HepG2 (cell line): ENCODE results near the gene TSC1. TPM values are rescaled to one million over a fixed set of nuclear protein-coding genes. Genes with fewer than 3 reads are reported as not detected.

Experiments used
- ATAC-seq: fragments of 200-7000 bp; cut with Tn5 transposase; 3 replicates; pipeline ENCODE4 v1.9.1; 2020; ENCODE audit warnings: mild to moderate bottlenecking, moderate library complexity
- BruUV-seq: library from RNA; stranded (reverse); fragments of 400-500 nt; replicated peaks from 2 replicates; lab custom pipeline; 2021; lab: Mats Ljungman, UMichigan
- CTCF ChIA-PET: fragments of 300-600 bp; formaldehyde crosslinking; extraction: SDS; loops from one replicate; lab custom pipeline; 2021; ENCODE audit warnings: low total read pairs, inconsistent platforms, low intra/inter-chr PET ratio; lab: Yijun Ruan, JAX
- POLR2A ChIA-PET: fragments of 350-600 bp; sonication (Branson Sonifier 250); formaldehyde crosslinking; loops from one replicate; lab custom pipeline; 2020; ENCODE audit warnings: antibody characterized with exemption, inconsistent platforms; lab: Yijun Ruan, JAX
- DNase-seq: peaks from one replicate; pipeline ENCODE4 v3.0.0-alpha.2; 2015; ENCODE audit warnings: low spot score
- FAIRE-seq: peaks from 3 replicates; lab custom pipeline; 2011; peaks lifted over from hg19 to GRCh38; lab: Jason Lieb, UNC
- H2AFZ ChIP-seq: one replicate; pipeline ENCODE4 v1.6.1; 2011; ENCODE audit warnings: low read length, inconsistent platforms
- H3K27ac ChIP-seq: fragments of 300-600 bp; 3 replicates; pipeline ENCODE4 v1.8.0; 2011; ENCODE audit warnings: mixed run types, mild to moderate bottlenecking, mixed read lengths, low read length, inconsistent platforms; ENCODE audit not compliant: insufficient read depth; ENCODE audit errors: extremely low read length
- H3K27me3 ChIP-seq, 2 experiments: fragments of 200-600 bp in 1 of 2; 2 replicates in 1 of 2; 3 replicates in 1 of 2; pipeline versions ENCODE4 v1.6.0 to v1.8.0; 2011; ENCODE audit warnings: low read length in 2 of 2, mild to moderate bottlenecking in 2 of 2, moderate library complexity in 2 of 2, inconsistent platforms in 1 of 2; ENCODE audit not compliant: insufficient read depth in 2 of 2, control insufficient read depth in 1 of 2
- H3K36me3 ChIP-seq, 2 experiments: fragments of 200-600 bp in 1 of 2; replicated peaks in 1 of 2; 2 replicates in 1 of 2; 3 replicates in 1 of 2; pipeline versions ENCODE4 v1.5.1 to v1.8.0; 2011; ENCODE audit warnings: low read length in 2 of 2, inconsistent platforms in 1 of 2; ENCODE audit not compliant: insufficient read depth in 2 of 2, control insufficient read depth in 1 of 2
- H3K4me1 ChIP-seq: 2 replicates; pipeline ENCODE4 v1.5.1; 2012; ENCODE audit warnings: low read length, inconsistent platforms; ENCODE audit not compliant: insufficient read depth
- H3K4me2 ChIP-seq: 2 replicates; pipeline ENCODE4 v1.6.0; 2011; ENCODE audit warnings: low read depth, low read length, inconsistent platforms
- H3K4me3 ChIP-seq, 3 experiments: fragments of 200-600 bp in 1 of 3; sonication (generic), shearing (Covaris generic) in 1 of 3; replicated peaks in 1 of 3; 2 replicates each; pipeline ENCODE4 v1.5.1; 2011 to 2016; ENCODE audit warnings: low read length in 3 of 3, inconsistent platforms in 2 of 3, low read depth in 2 of 3, mild to moderate bottlenecking in 2 of 3, control low read depth in 1 of 3, mixed read lengths in 1 of 3; ENCODE audit not compliant: insufficient read depth in 1 of 3
- H3K79me2 ChIP-seq: one replicate; pipeline ENCODE4 v1.6.1; 2011; ENCODE audit warnings: low read length, inconsistent platforms; ENCODE audit not compliant: insufficient read depth
- H3K9ac ChIP-seq: 2 replicates; pipeline ENCODE4 v1.6.0; 2011; ENCODE audit warnings: mild to moderate bottlenecking, low read depth, low read length, inconsistent platforms; ENCODE audit not compliant: insufficient read depth
- H3K9me3 ChIP-seq: 2 replicates; pipeline ENCODE4 v1.5.1; 2012; ENCODE audit warnings: mild to moderate bottlenecking, low read length
- H4K20me1 ChIP-seq: 2 replicates; pipeline ENCODE4 v1.6.0; 2011; ENCODE audit warnings: inconsistent platforms, mild to moderate bottlenecking, low read length, moderate library complexity; ENCODE audit not compliant: insufficient read depth
- RFX1 ChIP-seq: fragments of 450-650 bp; IDR thresholded peaks from 2 replicates; pipeline ENCODE4 v1.6.1; 2017
- ZBTB8A ChIP-seq: sonication (generic); formaldehyde crosslinking; IDR thresholded peaks from 2 replicates; pipeline ENCODE4 v1.4.0; 2020; ENCODE audit warnings: mild to moderate bottlenecking, low read depth, missing genetic modification reagents, borderline replicate concordance
- ZNF687 ChIP-seq: sonication (generic); formaldehyde crosslinking; IDR thresholded peaks from 2 replicates; pipeline ENCODE4 v1.5.1; 2020; ENCODE audit warnings: mild to moderate bottlenecking, missing genetic modification reagents, moderate library complexity
- WGBS: methylation state at CpG from one replicate; pipeline ENCODE4 v1.1.6; 2017; ENCODE audit warnings: low lambda C conversion rate; 5-methylcytosine and 5-hydroxymethylcytosine counted together
- in situ Hi-C: cut with HindIII; loops from 2 replicates; pipeline ENCODE4 v1.10.0; 2017; ENCODE audit warnings: low pct_unique_long_range_greater_than_20kb; ENCODE audit not compliant: extremely low pct_ligation_motif_present
- intact Hi-C: fragments of 100-400 bp; cut with micrococcal nuclease; formaldehyde crosslinking; loops from one replicate; pipeline ENCODE4 v1.10.0; 2022; ENCODE audit not compliant: unreplicated experiment
- polyA plus RNA-seq, 8 experiments: library from polyadenylated mRNA; depleted of rRNA in 3 of 8; stranded (reverse) in 7 of 8; unstranded in 1 of 8; fragments of >200 nt; fragmentation: Illumina TruSeq in 4 of 8; extraction: Trizol in 4 of 8; gene quantifications; 2 replicates each; pipeline versions ENCODE4 v1.2.1 to v1.2.3, GENCODE V29; 2011 to 2016; ENCODE audit warnings: low read depth in 4 of 8, missing spikeins in 1 of 8, mixed read lengths in 1 of 8; ENCODE audit not compliant: insufficient read depth in 1 of 8
- total RNA-seq, 5 experiments: library from RNA; depleted of rRNA; stranded (reverse); fragments of >200 nt; fragmentation: Illumina TruSeq; extraction: Trizol; gene quantifications; 2 replicates each; pipeline ENCODE4 v1.2.3, GENCODE V29; 2016; ENCODE audit warnings: low read depth in 1 of 5

TSC1 gene
- total and polyA plus RNA-seq, 2 of the 13 experiments (the other 11 are each of a cell fraction or from before 2014, with no cell fraction given), result 31.6 to 66.1 TPM

DNA sequence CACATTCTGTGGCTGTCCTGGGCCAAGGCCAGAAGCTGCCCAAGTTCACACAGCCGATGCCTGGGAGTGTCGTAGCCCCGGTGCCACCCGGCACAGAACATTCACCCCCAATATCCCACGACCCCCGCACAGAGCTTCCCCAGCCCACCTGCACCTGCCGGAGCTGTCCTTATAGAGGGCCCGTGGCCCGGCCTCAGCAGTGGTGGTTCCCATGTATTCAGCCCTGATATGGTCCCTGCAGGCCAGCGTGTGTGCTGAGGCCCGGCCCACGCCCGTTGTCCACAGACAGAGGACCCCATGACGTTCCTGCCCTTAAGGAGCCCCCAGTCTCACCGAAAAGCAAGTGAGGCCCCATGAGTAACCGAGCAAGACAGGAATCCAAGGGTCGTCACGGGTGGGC is 28.8 kb upstream of the TSC1 start:
- H3K27me3 ChIP-seq, result peaks cover 0 to 28% of the 10 kb centered on the region in 2 experiments; a peak in 3 of 5 replicates
- TF ChIP-seq RFX1 (no peak), ZNF687 (CRISPR knock-in tag) (0 out of 2 replicates have a peak, but pooled peaks have one; percentile 6), ZBTB8A (CRISPR knock-in tag) (no peak)
- POLR2A ChIA-PET, result no interaction called here
- no peak overlapping the region for H2AFZ ChIP-seq
- H3K9ac ChIP-seq, result no peak overlapping the region
- H3K9me3 ChIP-seq, result no peaks in the 10 kb centered on the region
- BruUV-seq, result no TSS peak
- 12% methylated on average over 9 of the region's 18 CpGs for WGBS
- ATAC-seq, result peak; percentile 17; the same call in 2 of the 3 replicates
- no peaks in the 10 kb centered on the region for H3K79me2 ChIP-seq
- intact Hi-C loops, result loop anchor here (2.0 to 10.0 kb wide), 2 partner anchors 70 to 158 kb away; no protein-coding TSS in a partner anchor
- H3K27ac ChIP-seq, result no peak overlapping the region
- DNase-seq, result no peak
- H3K4me1 ChIP-seq, result peaks cover 18% of the 10 kb centered on the region
- in situ Hi-C loops, result no loop called here
- no peak overlapping the region for H3K4me3 ChIP-seq
- H3K4me2 ChIP-seq, result peak overlapping the region; percentile 56
- no peak for FAIRE-seq
- no peaks in the 10 kb centered on the region for H4K20me1 ChIP-seq
- H3K36me3 ChIP-seq, result no peaks in the 10 kb centered on the region
- CTCF ChIA-PET, result interaction anchor here (0.7 to 1.4 kb wide), 3 partner anchors 71 to 161 kb away, joined by 3 to 9 read pairs (median 3); no protein-coding TSS in a partner anchor
